HAP-1 (cell line): ENCODE results near the gene PRKCD.

Source experiments
- DNase-seq, 2 experiments: peaks; one replicate each; pipeline ENCODE4 v3.0.0-alpha.2; 2016 to 2020; ENCODE audit warnings: low spot score in 2 of 2
- H3K27me3 ChIP-seq: fragments of 250-450 bp; sonication (Bioruptor Pico); 2 replicates; pipeline ENCODE4 v1.5.1; 2020; ENCODE audit warnings: low read depth, mild to moderate bottlenecking, moderate library complexity
- H3K36me3 ChIP-seq: fragments of 250-450 bp; sonication (Bioruptor Pico); replicated peaks from 2 replicates; pipeline ENCODE4 v1.5.1; 2020; ENCODE audit warnings: mild to moderate bottlenecking
- H3K4me1 ChIP-seq: fragments of 250-450 bp; sonication (Bioruptor Pico); 2 replicates; pipeline ENCODE4 v1.5.1; 2020; ENCODE audit warnings: mild to moderate bottlenecking
- H3K4me3 ChIP-seq: fragments of 250-450 bp; sonication (Bioruptor Pico); 2 replicates; pipeline ENCODE4 v1.5.1; 2020; ENCODE audit warnings: mild to moderate bottlenecking, moderate library complexity
- H3K9me3 ChIP-seq: fragments of 250-450 bp; sonication (Bioruptor Pico); 2 replicates; pipeline ENCODE4 v1.5.1; 2020; ENCODE audit warnings: mild to moderate bottlenecking, moderate library complexity
- in situ Hi-C: fragments of 300-500 bp; cut with MboI; formaldehyde crosslinking; loops from 3 replicates; pipeline ENCODE4 v1.14.3; 2020; ENCODE audit warnings: low sequenced_read_pairs, inconsistent platforms, mixed read lengths

The PRKCD gene

DNA sequence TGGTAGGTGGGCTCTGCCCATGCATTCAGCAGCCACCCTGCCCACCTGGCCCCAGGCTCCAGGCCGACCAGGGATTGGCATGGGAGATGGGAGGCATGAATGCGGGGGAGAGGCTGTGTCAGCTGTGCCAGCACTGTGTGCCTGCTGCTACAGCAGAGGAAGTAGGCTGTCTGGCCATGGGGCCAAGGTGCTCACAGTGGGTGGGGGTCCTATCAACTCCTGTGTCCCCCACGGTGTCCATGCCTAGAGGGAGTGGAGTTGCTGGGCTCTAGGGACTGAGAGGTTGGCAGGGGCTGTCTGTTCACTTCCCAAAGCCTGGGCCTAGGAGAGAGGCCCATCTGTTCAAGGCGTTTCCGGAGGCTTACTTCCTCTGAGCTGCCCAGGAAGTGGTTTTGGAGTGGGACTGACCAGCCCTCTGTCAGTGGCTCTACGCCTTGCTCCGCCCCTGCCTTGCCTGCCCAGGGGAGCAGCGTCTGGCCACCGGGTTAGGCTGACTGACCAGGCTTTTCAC, 5.8 kb downstream of the PRKCD start:
- peaks cover 3% of the 10 kb centered on the region; the same call in 1 of the 2 replicates for H3K36me3 ChIP-seq
- in situ Hi-C loops: no loop called here
- H3K4me3 ChIP-seq: no peak overlapping the region
- DNase-seq: no peak
- no peaks in the 10 kb centered on the region for H3K27me3 ChIP-seq
- peaks cover 12% of the 10 kb centered on the region; the same call in 1 of the 2 replicates for H3K4me1 ChIP-seq
- H3K9me3 ChIP-seq: no peaks in the 10 kb centered on the region

GRCh38 chr3:53167418-53168174, 6.6 kb downstream of the PRKCD start:
- no peak for DNase-seq
- Histone ChIP-seq H3K9me3 (no peaks in the 10 kb centered on the region), H3K4me3 (no peak overlapping the region), H3K4me1 (peaks cover 8% of the 10 kb centered on the region; the same call in 1 of the 2 replicates), H3K27me3 (no peaks in the 10 kb centered on the region), H3K36me3 (peaks cover 3% of the 10 kb centered on the region; the same call in 1 of the 2 replicates)
- in situ Hi-C loops: no loop called here

- Histone ChIP-seq H3K4me1 (peaks cover 3% of the 10 kb centered on the region; the same call in 1 of the 2 replicates), H3K36me3 (peaks cover 3% of the 10 kb centered on the region; the same call in 1 of the 2 replicates)
Measured at GRCh38 chr3:53168175-53168923, 7.3 kb downstream of the PRKCD start.

DNA sequence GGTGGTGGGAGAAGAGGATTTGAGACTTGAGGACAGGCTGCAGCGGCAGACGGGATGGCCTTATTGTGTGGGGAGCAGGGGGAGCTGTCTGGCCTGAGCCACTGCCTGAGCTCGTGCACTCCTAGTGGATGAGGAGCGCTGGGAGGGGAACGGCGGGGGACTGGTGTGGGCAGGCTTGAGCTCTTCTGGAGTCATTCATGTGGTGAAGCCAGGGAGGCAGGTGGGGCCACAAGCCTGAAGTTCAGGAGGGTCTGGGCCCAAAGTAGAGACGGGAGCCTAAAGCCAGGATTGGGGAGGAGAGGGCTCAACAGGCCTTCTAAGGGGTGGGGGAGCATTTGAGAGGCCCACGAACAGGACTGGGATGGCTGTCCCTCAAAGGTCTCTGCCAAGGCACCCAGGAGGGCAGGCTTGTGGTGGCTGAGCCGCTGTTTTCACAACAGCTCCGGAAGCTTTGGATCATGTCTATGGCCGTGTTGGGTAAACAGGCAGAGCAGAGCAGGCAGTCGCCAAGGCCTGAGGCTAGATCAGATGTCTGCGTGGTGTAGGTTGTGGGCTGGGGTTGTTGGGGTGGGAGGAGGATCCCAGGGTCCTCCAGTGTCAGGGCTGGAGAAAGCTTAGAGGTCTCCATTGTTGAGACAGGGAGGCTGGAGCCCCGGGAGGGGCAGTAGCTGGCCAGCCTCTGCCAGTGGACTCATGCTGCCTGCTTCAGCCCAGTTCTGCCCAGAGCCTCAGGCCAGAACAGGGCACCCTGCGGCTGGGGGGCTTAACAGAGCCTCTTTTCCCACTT, 8.2 kb downstream of the PRKCD start:
- Histone ChIP-seq H3K36me3 (no peaks in the 10 kb centered on the region; the same call in 1 of the 2 replicates), H3K27me3 (no peaks in the 10 kb centered on the region), H3K9me3 (no peaks in the 10 kb centered on the region), H3K4me1 (no peaks in the 10 kb centered on the region), H3K4me3 (no peak overlapping the region)
- no peak for DNase-seq
- in situ Hi-C loops: no loop called here

More at GRCh38 chr3:53168175-53168923, 7.3 kb downstream of the PRKCD start:
- no peak for DNase-seq
- Histone ChIP-seq H3K4me3 (no peak overlapping the region), H3K9me3 (no peaks in the 10 kb centered on the region), H3K27me3 (no peaks in the 10 kb centered on the region)
- in situ Hi-C loops: no loop called here

DNA sequence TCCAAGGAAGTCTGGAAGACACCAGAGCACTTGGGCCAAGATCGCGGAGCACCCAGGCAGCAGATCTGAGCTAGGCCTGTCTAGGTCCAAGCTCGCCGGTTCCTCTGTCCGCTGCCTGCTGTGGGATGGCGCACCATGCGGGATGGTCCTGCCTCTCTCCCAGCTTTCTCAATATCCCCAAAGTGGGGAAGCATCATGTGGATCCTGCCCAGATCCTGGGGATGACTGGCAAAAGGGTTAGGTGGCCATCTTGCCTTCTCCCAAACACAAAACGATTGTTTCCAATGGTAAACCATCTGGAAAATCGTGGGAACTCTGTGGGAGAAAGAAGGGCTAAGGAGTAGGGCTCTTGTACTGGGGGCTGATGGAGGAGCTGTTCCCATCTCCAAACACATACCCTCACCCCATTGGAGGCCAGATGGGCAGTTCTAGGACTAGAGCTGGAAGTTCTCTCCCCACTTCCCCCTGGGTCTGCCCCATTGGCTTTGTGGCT, 8.9 kb downstream of the PRKCD start:
- DNase-seq: no peak

GRCh38 chr3:53170325-53171063, 9.5 kb downstream of the PRKCD start:
- in situ Hi-C loops: no loop called here
- Histone ChIP-seq H3K4me1 (no peaks in the 10 kb centered on the region), H3K4me3 (no peak overlapping the region), H3K9me3 (no peaks in the 10 kb centered on the region), H3K36me3 (no peaks in the 10 kb centered on the region; the same call in 1 of the 2 replicates), H3K27me3 (no peaks in the 10 kb centered on the region)
- DNase-seq: no peak

More for the DNA sequence above, 8.9 kb downstream of the PRKCD start:
- Histone ChIP-seq H3K4me3 (no peak overlapping the region), H3K4me1 (no peaks in the 10 kb centered on the region), H3K27me3 (no peaks in the 10 kb centered on the region), H3K36me3 (no peaks in the 10 kb centered on the region; the same call in 1 of the 2 replicates), H3K9me3 (no peaks in the 10 kb centered on the region)
- in situ Hi-C loops: no loop called here

DNA sequence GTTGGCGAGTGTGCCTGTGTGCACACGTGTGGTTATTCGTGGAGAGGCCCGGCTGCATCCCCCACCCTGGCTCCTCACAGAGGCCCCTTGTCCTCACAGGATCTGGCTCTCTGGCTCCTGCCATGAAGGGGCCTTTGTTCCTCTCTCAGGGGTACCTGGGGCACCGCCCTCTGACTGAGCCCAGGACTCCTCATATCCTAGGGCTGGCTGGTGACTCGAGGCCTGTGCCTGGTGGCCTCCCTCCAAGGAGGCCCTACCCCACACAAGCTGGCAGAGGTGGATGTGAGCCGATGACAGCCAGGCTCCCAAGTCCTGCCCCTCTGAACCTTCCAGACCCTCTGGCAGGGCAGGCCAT, 10.0 kb downstream of the PRKCD start:
- no peak for DNase-seq
- H3K4me1 ChIP-seq: no peaks in the 10 kb centered on the region

DNA sequence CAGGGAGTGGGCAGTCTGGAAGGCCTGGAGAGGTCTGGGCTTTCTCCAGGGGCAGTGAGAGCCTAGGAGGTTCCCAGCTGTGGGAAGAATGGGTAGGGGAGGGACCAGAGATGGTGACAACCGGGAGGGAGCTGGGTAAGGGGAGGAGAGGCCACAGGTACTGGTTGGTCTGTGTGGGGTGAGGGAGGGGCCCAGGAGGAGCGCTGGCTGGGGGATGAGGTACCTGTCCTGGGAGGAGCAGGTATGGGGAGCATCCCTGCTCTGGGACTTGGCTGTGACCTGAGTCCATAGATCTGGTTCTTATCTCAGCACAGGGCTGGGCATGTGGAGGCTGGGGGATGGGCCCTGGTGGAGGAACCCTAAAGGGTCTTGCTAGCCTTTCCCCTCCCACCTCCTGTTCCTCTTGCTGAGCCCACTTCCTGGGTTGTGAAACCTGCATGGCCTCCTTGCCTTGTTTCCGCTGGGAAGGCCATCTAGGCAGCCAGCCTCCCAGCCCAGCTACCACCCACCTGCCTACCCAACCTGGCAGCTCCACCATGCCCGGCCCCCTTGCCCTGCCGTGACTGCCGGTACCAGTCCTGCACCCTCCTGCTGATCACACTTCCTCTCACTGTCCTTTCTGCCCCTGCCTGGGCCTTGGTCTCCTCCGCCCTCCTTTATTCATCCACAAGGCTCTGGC, 11.0 kb downstream of the PRKCD start:
- Histone ChIP-seq H3K36me3 (no peaks in the 10 kb centered on the region), H3K9me3 (no peaks in the 10 kb centered on the region), H3K27me3 (no peaks in the 10 kb centered on the region), H3K4me1 (no peaks in the 10 kb centered on the region), H3K4me3 (no peak overlapping the region)
- in situ Hi-C loops: no loop called here
- no peak for DNase-seq

More for the DNA sequence above, 10.0 kb downstream of the PRKCD start:
- Histone ChIP-seq H3K27me3 (no peaks in the 10 kb centered on the region), H3K36me3 (no peaks in the 10 kb centered on the region; the same call in 1 of the 2 replicates), H3K4me3 (no peak overlapping the region), H3K9me3 (no peaks in the 10 kb centered on the region)
- in situ Hi-C loops: no loop called here

DNA sequence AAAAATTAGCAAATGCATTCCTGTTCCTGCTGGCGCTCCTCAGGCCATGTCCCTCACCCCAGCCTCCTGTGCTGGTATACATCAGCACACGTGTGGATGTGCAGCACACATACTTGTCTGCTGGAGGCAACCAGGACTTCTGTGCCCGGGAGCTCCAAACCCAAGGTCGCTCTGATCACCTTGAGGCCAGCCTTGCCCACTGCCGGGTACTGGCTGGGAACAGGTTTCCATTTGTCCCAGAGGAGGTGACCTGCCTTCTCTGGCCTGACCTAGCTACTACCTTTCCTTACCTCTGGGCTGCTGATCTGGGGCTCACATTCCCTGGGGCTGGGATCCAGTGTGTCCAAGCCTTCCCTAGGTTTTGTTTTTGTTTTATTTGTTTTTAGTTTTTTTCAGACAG, 12.1 kb downstream of the PRKCD start:
- H3K27me3 ChIP-seq: no peaks in the 10 kb centered on the region
- no peak overlapping the region for H3K4me3 ChIP-seq
- no peak for DNase-seq
- no peaks in the 10 kb centered on the region for H3K36me3 ChIP-seq
- no peaks in the 10 kb centered on the region for H3K9me3 ChIP-seq
- no peaks in the 10 kb centered on the region for H3K4me1 ChIP-seq
- in situ Hi-C loops: no loop called here

DNA sequence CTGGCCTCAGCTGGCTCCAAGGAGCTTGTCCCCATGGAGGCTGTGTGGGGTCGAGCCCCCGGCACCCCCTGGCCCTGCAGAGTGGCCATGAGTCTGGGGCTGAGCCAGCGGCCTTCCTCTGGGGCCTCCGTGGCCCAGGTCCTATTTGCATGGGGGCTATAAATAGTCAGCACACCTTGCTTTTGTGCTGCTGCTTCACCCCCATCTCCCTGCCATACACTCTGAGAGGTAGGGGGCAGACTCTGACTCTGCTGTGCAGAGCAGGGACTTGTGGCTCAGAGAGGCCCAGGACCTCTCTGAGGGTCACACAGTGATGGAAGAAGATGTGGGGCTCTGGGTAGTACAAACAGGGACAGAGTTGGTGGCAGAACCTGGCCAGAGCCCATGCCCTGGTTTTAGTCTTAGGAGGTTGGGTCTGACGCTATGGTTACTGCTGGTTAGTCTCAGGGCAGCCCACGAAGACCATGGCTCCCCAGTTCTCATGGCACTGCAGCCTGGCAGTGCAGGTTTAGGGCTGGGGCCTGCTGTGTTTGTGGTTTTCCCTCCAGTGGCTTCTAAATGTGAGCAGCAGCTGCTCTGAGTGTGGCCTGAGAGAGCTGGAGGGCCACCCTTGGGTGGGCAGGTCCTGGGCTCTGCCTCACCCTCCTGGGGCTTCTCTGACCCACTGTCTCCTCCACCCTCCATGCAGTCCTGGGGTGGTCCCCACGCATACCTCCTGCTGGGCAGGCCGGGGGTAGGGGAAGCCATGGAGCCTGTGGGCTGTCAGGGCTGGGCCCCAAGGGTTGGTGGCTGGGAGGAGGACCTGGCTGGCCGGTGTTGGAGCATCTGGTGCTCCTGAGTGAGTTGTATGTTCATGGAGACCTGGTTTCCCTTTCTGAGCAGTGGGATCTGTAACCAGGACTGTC, 13.6 kb downstream of the PRKCD start:
- DNase-seq: no peak
- in situ Hi-C loops: no loop called here
- no peak overlapping the region for H3K4me3 ChIP-seq
- no peaks in the 10 kb centered on the region; the same call in 1 of the 2 replicates for H3K36me3 ChIP-seq
- H3K4me1 ChIP-seq: no peaks in the 10 kb centered on the region
- H3K9me3 ChIP-seq: no peaks in the 10 kb centered on the region
- H3K27me3 ChIP-seq: no peaks in the 10 kb centered on the region

DNA sequence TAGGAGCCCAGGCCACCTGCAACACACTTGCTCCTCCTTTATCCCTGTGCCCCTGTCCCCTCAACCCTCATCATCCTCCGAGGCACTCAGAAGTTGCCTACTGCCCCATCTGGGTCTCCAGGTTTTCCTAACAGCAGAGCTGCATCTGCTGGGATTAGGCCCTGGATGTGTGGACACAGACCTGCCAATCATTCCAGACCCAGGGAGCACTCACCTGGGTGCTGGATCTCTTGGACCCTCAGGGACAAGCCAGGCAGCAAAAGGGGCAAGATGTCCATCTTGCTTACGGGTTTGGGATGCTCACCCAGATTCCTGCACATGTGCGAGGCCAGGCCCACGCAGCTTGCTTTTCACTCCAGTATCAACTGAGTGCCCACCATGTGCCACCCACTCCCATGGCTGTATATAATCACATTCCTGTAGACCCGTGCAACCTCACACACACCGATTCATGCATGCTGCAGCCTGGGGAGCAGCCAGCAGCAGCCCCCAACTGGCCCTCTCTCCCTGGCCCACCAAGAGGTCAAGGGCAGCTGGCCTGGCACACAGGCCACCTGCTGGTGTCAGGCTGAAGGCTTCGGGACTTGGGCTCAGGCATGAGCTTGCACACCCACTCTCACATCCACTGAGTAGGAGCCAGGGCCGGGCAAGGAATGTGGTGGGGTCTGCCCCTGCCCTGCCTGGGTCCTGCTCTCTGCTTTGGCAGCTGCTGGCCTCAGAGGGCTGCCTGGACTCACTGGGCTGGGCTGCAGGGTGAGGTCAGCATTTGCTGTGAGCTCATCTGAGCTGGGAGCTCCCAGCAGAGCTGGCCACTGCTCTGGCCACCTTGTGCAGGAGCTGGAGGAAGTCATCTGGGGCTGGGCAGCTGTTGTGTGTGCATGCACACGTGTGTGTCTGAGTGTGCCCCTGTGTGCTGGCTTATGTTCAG, 14.9 kb downstream of the PRKCD start:
- in situ Hi-C loops: no loop called here
- H3K4me1 ChIP-seq: no peaks in the 10 kb centered on the region
- no peaks in the 10 kb centered on the region for H3K27me3 ChIP-seq
- H3K9me3 ChIP-seq: no peaks in the 10 kb centered on the region
- no peak overlapping the region for H3K4me3 ChIP-seq
- no peaks in the 10 kb centered on the region; the same call in 1 of the 2 replicates for H3K36me3 ChIP-seq
- DNase-seq: no peak
